NCI-H526 treated with DMSO at 0.1 percent for 48 hours (cell line): ENCODE results near the gene BCL3.
"Not testable (repeated sequence)": the region's sequence is repeated elsewhere in the genome, so short reads cannot be mapped to it uniquely, and the experiment has no call there.

Experiments used
- DNase-seq: peaks from one replicate; lab custom pipeline; 2025; lab: John Stamatoyannopoulos, UW

The BCL3 gene

GRCh38 chr19:44720945-44721344 is 27.6 kb upstream of the BCL3 start:
- DNase-seq = peak; percentile 30

DNA sequence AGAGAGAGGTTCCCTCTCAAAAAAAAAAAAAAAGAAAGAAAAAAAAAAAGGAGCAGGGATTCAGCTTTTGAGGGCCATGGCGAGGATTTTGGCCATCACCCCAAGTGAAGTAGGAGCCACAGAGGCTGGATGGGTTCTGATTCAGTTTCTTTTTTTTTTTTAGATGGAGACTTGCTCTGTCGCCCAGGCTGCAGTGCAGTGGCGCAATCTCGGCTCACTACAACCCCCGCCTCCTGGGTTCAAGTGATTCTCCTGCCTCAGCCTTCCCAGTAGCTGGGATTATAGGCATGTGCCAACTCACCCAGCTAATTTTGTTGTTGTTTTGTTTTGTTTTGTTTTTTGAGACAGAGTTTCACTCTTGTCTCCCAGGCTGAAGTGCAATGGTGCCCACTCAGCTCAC is 27.1 kb upstream of the BCL3 start:
- DNase-seq = not testable (repeated sequence)

GRCh38 chr19:44722131-44723121 is 26.1 kb upstream of the BCL3 start:
- DNase-seq = no peak

- DNase-seq = no peak
These were observed 25.1 kb upstream of the BCL3 start for GRCh38 chr19:44723299-44723951.

DNA sequence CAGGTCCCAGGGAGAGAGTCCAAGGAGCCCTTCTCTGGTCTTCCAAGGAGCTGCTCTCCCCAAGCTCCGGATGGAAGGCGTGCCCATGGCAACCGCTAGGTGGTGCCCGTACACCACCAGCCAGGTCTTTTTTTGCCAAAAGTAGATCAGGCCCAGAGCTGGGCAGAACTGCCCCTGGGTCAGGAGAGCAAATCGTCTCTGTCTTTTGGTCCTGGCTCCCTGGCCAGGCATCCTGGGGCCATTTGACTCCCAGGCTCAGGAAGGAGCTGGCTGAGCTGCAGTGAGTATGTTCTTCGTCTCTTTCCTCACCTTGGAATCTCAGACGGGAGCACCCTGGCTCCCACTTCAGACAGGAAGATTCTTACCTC is 24.6 kb upstream of the BCL3 start:
- DNase-seq = peak; percentile 12

- DNase-seq = no peak
These were observed 23.3 kb upstream of the BCL3 start for GRCh38 chr19:44725251-44725650.

GRCh38 chr19:44725684-44726083 is 22.8 kb upstream of the BCL3 start:
- no peak for DNase-seq

- DNase-seq = no peak
These were observed 22.0 kb upstream of the BCL3 start for GRCh38 chr19:44726465-44726864.

DNA sequence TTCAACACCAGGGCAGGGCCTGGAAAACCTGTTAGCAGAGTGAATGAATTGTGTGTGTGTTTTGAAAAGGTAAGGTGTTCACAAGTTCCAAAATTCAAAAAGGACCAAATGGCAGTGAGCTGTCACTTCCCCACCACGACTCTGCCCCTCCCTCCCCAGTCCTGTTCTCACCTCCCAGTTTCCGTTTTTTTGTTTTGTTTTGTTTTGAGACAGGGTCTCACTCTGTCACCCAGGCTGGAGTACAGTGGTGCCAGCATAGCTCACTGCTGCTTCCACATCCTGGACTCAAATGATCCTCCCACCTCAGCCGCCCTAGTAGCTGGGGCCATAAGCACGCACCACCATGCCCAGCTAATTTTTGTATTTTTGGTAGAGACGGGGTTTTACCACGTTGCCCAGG is 20.3 kb upstream of the BCL3 start:
- DNase-seq = no peak

- no peak for DNase-seq
These were observed 18.9 kb upstream of the BCL3 start for GRCh38 chr19:44729516-44730033.

DNA sequence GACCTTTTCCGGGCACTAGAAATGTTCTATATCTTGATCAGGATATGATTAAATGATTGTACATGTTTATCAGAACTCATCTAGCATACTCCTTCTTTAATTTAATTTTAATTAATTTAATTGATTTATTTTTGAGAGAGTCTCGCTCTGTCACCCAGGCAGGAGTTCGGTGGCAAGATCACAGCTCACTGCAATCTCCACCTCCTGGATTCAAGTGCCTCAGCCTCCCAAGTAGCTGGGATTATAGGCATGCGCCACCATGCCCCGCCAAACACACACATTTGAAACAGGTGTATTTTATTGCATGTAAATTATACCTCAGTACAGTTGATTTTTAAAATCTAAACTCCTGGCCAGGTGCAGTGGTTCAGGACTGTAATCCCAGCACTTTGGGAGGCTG is 17.4 kb upstream of the BCL3 start:
- DNase-seq = no peak

DNA sequence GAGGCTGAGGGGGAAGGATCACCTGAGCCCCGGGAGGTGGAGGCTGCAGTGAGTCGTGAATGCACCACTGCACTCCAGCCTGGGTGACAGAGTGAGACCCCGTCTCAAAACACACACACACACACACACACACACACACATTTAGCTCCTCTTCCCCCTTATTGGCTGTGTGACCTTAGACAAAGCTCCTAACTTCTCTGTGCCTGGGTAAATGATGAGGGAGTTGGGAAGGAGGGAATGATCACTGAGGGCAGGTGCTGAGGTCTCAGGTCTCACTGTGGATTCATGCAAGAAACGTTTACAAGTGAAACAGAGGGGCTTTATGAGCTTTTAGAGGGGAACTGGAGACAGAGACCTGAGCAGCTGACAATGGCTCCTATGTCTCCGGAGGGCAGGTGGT is 16.9 kb upstream of the BCL3 start:
- no peak for DNase-seq

DNA sequence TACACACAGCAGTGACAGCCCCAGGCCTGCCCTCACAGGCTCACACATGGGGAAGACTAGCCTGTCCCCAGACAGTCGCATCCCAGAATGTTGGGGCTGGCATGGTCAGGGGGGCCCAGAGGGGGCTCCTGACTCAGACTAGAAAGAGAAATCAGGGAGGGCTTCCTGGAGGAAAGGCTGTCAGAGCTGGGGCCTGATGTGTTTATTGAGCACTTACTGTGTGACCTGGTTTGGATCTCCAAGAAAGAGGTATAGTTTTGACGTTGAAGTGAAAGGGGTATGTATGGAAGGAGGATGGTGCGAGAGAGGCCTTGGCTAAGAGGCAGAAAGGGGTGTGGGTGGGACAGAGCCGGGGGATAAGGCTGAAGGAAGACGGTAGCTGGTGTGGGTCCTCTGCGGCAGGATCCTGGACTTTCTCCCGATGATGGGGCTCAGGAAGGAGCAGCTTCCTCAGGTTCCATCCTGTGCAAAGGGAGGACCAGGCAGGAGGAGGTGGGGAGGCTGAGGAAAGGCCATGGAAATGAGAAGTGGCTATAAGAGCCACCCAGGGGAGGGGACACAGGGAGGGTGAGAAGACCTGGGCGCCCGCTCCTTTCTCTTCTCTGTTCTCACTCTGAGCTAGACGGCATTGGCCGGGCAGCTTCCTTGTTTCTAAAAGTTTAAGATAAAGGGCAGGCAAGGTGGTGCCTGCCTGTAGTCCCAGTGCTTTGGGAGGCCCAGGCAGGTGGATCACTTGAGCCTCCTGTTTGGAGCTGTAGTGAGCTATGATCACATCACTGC is 16.1 kb upstream of the BCL3 start:
- DNase-seq = no peak

DNA sequence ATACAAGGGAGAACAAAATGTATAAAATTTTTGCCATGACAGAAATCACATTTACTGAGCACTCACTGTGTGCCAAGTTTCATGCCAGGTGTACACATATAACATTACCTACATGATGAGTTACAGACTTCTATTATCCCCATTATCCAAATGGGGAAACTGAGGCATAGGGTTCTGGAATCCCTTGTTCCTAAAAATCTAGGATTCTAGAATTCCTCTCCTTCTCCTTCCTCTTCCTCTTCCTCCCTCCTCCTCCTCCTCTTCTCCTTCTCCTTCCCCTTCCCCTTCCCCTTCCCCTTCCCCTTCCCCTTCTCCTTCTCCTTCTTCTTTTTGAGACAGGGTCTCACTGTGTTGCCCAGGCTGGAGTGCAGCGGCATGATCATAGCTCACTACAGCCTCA is 14.2 kb upstream of the BCL3 start:
- DNase-seq = no peak

DNA sequence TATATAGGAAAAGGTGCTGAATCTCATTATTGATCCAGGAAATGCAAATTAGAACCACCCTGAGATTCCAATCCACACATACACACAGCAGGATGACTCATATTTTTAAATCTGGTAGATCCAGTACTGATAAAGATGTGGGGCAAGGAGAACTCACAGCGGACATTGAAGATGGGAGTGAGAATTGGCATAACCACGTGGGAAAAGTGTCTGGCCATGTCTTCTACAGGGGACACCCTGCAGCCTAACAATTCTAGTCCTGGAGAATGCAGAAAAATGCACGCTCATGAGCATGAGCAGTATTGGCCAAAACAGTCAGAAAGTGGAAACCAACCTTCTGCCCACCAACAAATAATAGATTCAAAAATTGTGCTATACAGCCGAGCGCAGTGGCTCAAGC is 13.5 kb upstream of the BCL3 start:
- no peak for DNase-seq

DNA sequence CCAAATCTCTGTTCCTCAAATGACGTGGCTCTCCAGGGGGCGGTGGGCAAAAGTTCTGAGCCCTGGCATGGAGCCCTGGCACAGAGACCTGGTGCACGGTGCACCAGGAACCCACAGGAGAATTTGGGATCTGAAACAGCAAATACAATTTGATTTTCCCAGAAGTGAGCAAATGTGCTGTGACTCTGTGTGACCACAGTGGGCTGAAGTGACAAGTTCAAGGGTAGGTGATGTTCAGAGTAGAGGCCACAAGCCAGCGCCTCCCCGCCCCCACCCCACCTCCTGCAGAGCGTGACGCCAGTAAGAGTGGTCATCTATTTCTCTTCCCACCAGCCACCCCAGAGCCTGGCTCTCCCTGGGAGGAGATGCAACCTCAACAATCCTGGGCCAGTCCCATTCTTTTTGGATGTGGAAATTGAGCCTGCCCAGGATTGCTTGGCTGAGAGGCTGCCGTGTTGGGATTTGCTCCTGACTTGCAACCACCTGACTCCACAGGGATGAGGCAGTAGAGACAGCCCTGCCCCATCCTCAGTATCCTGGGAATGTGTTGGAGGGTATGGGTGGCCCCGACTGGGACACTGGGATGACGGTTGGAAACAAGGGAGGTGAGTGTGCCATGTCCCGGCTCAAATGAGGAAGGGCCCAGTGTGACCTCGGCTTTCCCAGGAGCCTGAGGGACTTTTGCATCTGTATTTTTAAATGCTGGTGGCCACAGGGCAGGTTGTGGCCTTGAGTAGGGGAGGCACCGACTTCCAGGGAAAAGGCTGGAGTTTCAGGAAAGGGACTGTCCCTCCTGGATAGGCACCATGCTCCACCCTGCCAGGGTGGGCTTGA is 11.1 kb upstream of the BCL3 start:
- no peak for DNase-seq

GRCh38 chr19:44738136-44738535 is 10.4 kb upstream of the BCL3 start:
- no peak for DNase-seq

DNA sequence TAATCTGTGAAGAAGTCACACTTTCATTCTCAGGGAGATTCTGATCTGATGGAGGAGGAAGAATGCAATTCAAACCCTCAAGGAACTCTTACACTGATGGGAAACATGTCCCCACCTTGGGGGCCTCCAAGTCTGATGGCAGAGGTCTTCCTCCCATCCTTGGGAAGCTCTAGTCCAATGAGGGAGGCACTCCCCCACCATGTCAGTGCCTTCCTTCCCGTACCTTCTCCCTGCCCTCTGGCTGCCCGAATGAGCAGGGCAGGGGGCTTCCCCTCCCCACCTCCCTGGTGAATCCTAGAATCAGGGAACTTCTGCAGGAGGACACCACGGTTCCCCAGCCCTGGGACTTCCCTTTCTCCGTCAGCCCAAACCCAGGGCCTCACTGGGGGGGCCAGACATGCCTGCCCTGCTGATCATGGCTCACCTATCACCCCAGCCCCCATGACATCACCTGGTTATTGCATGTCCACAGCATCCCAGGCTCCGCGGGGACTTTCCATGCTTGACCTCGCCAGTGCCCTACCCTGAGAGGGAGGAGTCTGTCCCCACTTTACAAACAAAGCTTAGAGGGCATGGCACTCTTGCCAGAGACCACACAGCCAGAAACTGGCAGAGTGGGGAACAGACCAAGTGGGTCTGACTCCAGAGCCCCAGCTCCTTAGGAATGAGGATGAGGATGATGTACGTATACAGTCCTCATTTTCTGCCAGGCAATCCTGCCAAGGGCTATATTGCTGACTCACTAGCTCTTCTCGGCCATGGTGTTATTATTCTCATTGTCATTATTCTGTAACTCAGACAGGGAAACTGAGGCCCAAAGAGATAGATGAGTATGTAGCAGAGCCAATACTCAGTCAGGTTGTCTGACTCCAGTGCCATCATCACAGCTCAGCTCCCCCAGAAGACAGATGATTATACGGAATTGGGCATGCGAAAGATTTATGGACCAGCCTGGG is 9.6 kb upstream of the BCL3 start:
- DNase-seq = no peak

- DNase-seq = no peak
These were observed 8.1 kb upstream of the BCL3 start for GRCh38 chr19:44740351-44740824.

GRCh38 chr19:44741258-44741731 is 7.2 kb upstream of the BCL3 start:
- no peak for DNase-seq
